HCT116 (cell line): ENCODE data around the gene CCKAR.

Source experiments
- CTCF ChIP-seq, 3 experiments: fragments of 200-600 bp in 1 of 3; sonication (generic) in 1 of 3; IDR thresholded peaks in 2 of 3; conservative IDR thresholded peaks in 1 of 3; 2 replicates each; pipeline ENCODE4 v1.5.1; 2012 to 2017; ENCODE audit warnings: low read depth in 2 of 3, low read length in 2 of 3, antibody characterized with exemption in 1 of 3, borderline replicate concordance in 1 of 3, control low read depth in 1 of 3, mild to moderate bottlenecking in 1 of 3, mixed read lengths in 1 of 3, mixed run types in 1 of 3, moderate library complexity in 1 of 3; ENCODE audit not compliant: insufficient read depth in 1 of 3
- POLR2A ChIP-seq: IDR thresholded peaks from 2 replicates; pipeline ENCODE4 v1.7.0; 2011; ENCODE audit warnings: borderline replicate concordance; ENCODE audit not compliant: insufficient read depth, insufficient read length; ENCODE audit errors: extremely low read depth
- POLR2AphosphoS5 ChIP-seq: IDR thresholded peaks from 2 replicates; pipeline ENCODE4 v1.6.1; 2011; ENCODE audit warnings: mild to moderate bottlenecking, low read depth, low read length, moderate library complexity
- RAD21 ChIP-seq: IDR thresholded peaks from 2 replicates; pipeline ENCODE4 v1.6.1; 2012; ENCODE audit warnings: low read depth, mild to moderate bottlenecking
- TCF7L2 ChIP-seq: IDR thresholded peaks from 2 replicates; pipeline ENCODE4 v1.7.0; 2011; ENCODE audit warnings: borderline replicate concordance, inconsistent platforms; ENCODE audit not compliant: insufficient read depth, insufficient read length; ENCODE audit errors: extremely low read depth

GRCh38 chr4:26507286-26507685 is 17.0 kb upstream of the CCKAR start:
- TF ChIP-seq RAD21 (no peak), CTCF (IDR thresholded peaks at IDR 0.05 in 2 of 3, conservative IDR thresholded peaks at IDR 0.05 in 1 of 3; ENCODE audit: borderline replicate concordance in 1 of 3, insufficient read depth in 1 of 3, low read depth in 2 of 3, low read length in 2 of 3) (no peak), POLR2AphosphoS5 (no peak), TCF7L2 (no peak), POLR2A (no peak)
